Measurements from ENCODE around the gene UBL7. TPM values are rescaled to one million over a fixed set of nuclear protein-coding genes. Genes with fewer than 3 reads are reported as not detected.

Gene UBL7
- total RNA-seq, 1 experiment from 2014 or later = 47.5 TPM

DNA sequence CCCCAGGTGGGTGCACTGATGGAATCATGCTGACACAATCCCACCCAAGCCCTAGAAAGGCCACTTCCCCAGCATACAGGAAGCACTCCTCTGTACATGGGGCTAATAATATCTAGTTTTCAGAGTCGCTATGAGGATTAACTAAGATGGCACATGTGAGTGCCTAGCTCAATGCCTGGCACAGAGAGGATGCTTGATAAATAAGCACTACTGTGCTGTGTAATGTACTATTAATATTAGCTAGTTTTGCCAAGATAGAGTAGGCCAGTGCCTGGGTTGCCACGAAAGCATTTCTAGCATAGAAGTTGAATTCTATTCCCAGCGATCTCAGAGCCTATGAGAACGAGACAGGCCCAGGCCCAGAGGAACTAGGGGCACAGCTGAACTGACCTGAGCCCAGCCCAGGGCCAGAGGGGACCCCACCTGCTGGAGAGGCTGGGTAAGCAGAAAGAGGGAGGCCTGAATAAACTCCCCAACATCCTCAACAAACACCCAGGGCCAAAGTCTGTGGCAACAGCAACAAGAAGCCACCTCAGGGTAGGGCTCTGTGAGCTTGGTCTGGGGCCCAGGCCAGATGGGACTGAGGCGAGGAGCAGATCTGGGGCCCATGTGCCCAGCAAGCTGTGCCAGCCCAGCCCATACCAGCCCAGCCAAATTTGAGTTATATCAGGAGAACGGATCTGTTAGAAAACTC, 19.6 kb downstream of the UBL7 start:
- Histone ChIP-seq H2BK120ac (ENCODE audit: low read depth, low read length, poor library complexity, severe bottlenecking) (no peak overlapping the region), H2BK20ac (ENCODE audit: low read depth, low read length, poor library complexity, severe bottlenecking) (no peak overlapping the region), H4K91ac (ENCODE audit: insufficient read length, low read depth, low read length) (no peak overlapping the region), H3K9ac (ENCODE audit: extremely low read depth, insufficient read length, low read length) (no peak overlapping the region), H3K23me2 (ENCODE audit: insufficient read length, low read depth, low read length, poor library complexity, severe bottlenecking) (no peaks in the 10 kb centered on the region), H2BK12ac (ENCODE audit: insufficient read length, low read depth, low read length) (no peak overlapping the region), H2AK5ac (ENCODE audit: insufficient read length, low read length) (no peak overlapping the region), H3K56ac (ENCODE audit: insufficient read length, low read depth, low read length) (no peak overlapping the region), H2BK5ac (ENCODE audit: insufficient read length, low read length) (no peak overlapping the region), H3T11ph (ENCODE audit: low read length) (no peak overlapping the region), H2AFZ (ENCODE audit: low read length) (no peak overlapping the region), H4K20me1 (ENCODE audit: control insufficient read depth, insufficient read depth, insufficient read length) (no peaks in the 10 kb centered on the region), H2BK15ac (ENCODE audit: low read depth, low read length) (no peak overlapping the region), H3K27ac (ENCODE audit: insufficient read length, low read depth, low read length) (no peak overlapping the region), H3K27me3 (ENCODE audit: insufficient read depth, low read length) (no peaks in the 10 kb centered on the region), H3K4me1 (ENCODE audit: insufficient read depth, low read length) (no peaks in the 10 kb centered on the region), H4K8ac (replicated peaks; ENCODE audit: insufficient read length, low read depth, low read length) (no peak overlapping the region), H3K79me1 (ENCODE audit: insufficient read depth, low read depth, low read length, poor library complexity, severe bottlenecking) (no peaks in the 10 kb centered on the region), H3K18ac (ENCODE audit: insufficient read length, low read depth, low read length) (no peak overlapping the region), H3K4ac (ENCODE audit: low read depth, low read length) (no peak overlapping the region), H3K4me2 (ENCODE audit: insufficient read depth, insufficient read length, low read length) (no peak overlapping the region), H3K23ac (ENCODE audit: insufficient read length, low read depth, low read length) (no peak overlapping the region), H3K14ac (ENCODE audit: insufficient read depth, low read length) (no peak overlapping the region), H3K9me3 (ENCODE audit: control insufficient read depth, low read depth, low read length) (no peaks in the 10 kb centered on the region), H3K79me2 (ENCODE audit: insufficient read depth, low read length) (no peaks in the 10 kb centered on the region), H4K5ac (ENCODE audit: insufficient read length, low read depth, low read length) (no peak overlapping the region)
- no CpG with 5 or more reads among the region's 6 CpGs for WGBS (ENCODE audit: extremely low coverage, insufficient read length, low lambda C conversion rate)
- Mint-ChIP-seq H3K36me3 (ENCODE audit: insufficient read depth in 1 of 3, low read depth in 3 of 3) (peaks cover 2 to 15% (median 10%) of the 10 kb centered on the region in 3 experiments; a peak in 6 of 7 replicates), H3K9me3 (no peaks in the 10 kb centered on the region), H3K4me1 (peaks cover 10 to 13% of the 10 kb centered on the region in 2 experiments), H3K27me3 (ENCODE audit: low read depth) (peaks cover 4% of the 10 kb centered on the region; the same call in 1 of the 2 replicates), H3K4me3 (no peak overlapping the region), H3K27ac (no peak overlapping the region)
- 0 out of 3 replicates have a peak, but pooled peaks have one; percentile 15 for TF ChIP-seq CTCF (conservative IDR thresholded peaks at IDR 0.05)
- DNase-seq = no peak

Measured in H9 (cell line).